Sigmoid colon (tissue), 4 donors: ENCODE measurements around the gene DTYMK.

Experiments
- CTCF ChIP-seq, 4 experiments: fragments of 450-650 bp in 3 of 4; fragments of 200-600 bp in 1 of 4; IDR thresholded peaks; one replicate each; pipeline ENCODE4 v1.5.1; 2016 to 2019; ENCODE audit warnings: antibody characterized with exemption in 4 of 4, mild to moderate bottlenecking in 3 of 4, moderate library complexity in 2 of 4
- POLR2AphosphoS5 ChIP-seq, 4 donors: sonication (generic); formaldehyde crosslinking; IDR thresholded peaks; one replicate each; pipeline ENCODE4 v1.6.1; 2017; ENCODE audit warnings: antibody characterized with exemption in 4 of 4

GRCh38 chr2:241675885-241676284 is 10.7 kb downstream of the DTYMK start:
- no peak for TF ChIP-seq CTCF (IDR thresholded peaks at IDR 0.05)
- TF ChIP-seq POLR2AphosphoS5 (IDR thresholded peaks at IDR 0.05) = no peak
